Brain pericyte (primary cell): ENCODE measurements around the gene SH3PXD2A.

Source experiments
- DNase-seq: peaks from one replicate; pipeline ENCODE4 v3.0.0-alpha.2; 2012; ENCODE audit warnings: low read depth, low spot score

Gene SH3PXD2A

GRCh38 chr10:103546401-103546800 lies 309.0 kb downstream of the SH3PXD2A start:
- DNase-seq = no peak

GRCh38 chr10:103545771-103546281 lies 309.6 kb downstream of the SH3PXD2A start:
- no peak for DNase-seq

DNA sequence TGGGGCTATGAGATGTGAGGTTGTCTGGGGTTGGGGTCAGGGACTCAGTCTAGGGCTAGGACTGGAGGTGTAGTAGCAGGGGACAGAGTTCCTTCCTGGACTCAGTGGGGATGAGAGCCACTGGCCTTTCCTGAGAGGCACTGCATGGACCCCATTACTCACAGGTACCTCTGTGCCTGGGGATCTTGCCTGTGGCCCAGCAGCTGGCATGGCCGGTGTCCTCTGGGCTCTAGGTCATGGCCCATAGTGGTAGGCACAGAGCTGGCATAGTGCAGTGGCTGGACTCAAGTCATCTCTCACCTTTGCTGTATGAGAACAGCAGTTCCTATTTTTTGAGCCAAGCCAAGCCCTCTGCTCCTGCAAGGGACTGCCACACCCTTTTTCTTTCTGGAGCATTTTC lies 310.0 kb downstream of the SH3PXD2A start:
- no peak for DNase-seq

GRCh38 chr10:103544657-103545310 lies 310.6 kb downstream of the SH3PXD2A start:
- DNase-seq = no peak
